ENCODE measurements around the gene SP110.
A peak's percentile ranks its signal among the peaks of the same experiment; 100 is the strongest.

SP110 gene

GRCh38 chr2:230219419-230220331, at the start of gene SP110:
Gene SP110, minus strand, starts transcription at chr2:230219984. Its CDS starts 3,057 bp downstream, at chr2:230216927.
- H3K27me3 ChIP-seq (ENCODE audit: insufficient read depth, low read length, poor library complexity), result no peaks in the 10 kb centered on the region
- peak within 1 kb of the TSS; percentile 54 for H3K9ac ChIP-seq (ENCODE audit: low read depth, low read length)
- peak within 1 kb of the TSS; percentile 75 for H2AFZ ChIP-seq (ENCODE audit: low read depth, low read length)
- peaks cover 26% of the 10 kb centered on the region for H3K36me3 ChIP-seq (ENCODE audit: insufficient read depth, low read length)
- no peaks in the 10 kb centered on the region for H4K20me1 ChIP-seq (ENCODE audit: insufficient read depth, low read length)
- H3K79me2 ChIP-seq (ENCODE audit: insufficient read depth, low read length), result peaks cover 39% of the 10 kb centered on the region
- H3K9me3 ChIP-seq (ENCODE audit: insufficient read depth, low read length, severe bottlenecking), result no peaks in the 10 kb centered on the region
- H3K4me3 ChIP-seq (ENCODE audit: low read depth in 1 of 2, low read length in 2 of 2), result peak within 1 kb of the TSS; percentile 48 to 72
- TF ChIP-seq CTCF (IDR thresholded peaks at IDR 0.05; ENCODE audit: borderline replicate concordance, extremely low read depth, low read length, poor library complexity, severe bottlenecking) (no peak), EZH2 (IDR thresholded peaks at IDR 0.05; ENCODE audit: borderline replicate concordance, low read depth, low read length, severe bottlenecking) (no peak)
- peaks cover 42% of the 10 kb centered on the region for H3K4me1 ChIP-seq (ENCODE audit: insufficient read depth, low read length)
- ATAC-seq (ENCODE audit: insufficient read depth, low read depth), result peak; percentile 94
- DNase-seq, result peak; percentile 92
- H3K27ac ChIP-seq (ENCODE audit: low read length), result peak within 1 kb of the TSS; percentile 90
- H3K4me2 ChIP-seq (ENCODE audit: insufficient read depth, low read length), result peak within 1 kb of the TSS; percentile 79

DNA sequence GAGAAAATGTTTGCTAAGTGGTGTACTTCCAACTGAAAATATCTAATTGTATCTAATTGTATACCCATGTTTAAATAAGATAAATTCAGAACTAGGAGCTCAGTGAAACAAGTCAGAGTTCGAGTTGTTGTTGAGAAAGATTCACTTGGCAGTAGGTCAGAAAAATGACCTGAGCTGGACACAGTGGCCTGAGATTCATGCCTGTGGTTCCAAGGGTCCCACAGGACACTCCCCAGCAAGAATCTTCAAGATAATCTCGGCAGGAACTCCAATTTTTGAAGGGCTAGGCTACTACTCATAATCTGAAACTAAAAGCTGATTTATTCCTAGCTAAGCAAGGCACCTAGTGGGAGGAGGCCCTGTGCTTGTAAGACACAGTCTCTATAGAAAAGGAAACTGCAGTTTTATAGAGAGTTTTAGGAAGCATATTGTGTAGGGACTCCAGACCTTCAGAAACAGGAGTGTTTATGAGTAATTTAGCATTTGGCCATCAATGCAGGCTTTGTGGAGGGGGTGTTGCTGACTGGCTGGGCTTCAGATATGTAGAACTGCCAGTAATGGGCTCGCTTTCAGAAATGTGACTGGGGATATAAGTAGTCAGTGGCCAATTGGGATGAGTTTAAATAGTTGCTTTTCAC, 48.9 kb upstream of the SP110 start:
- H3K27ac ChIP-seq (ENCODE audit: low read length), result no peak overlapping the region
- no peaks in the 10 kb centered on the region for H3K9me3 ChIP-seq (ENCODE audit: insufficient read depth, low read length, severe bottlenecking)
- ATAC-seq (ENCODE audit: insufficient read depth, low read depth) (no peak), DNase-seq (no peak)
- H2AFZ ChIP-seq (ENCODE audit: low read depth, low read length), result no peak overlapping the region
- no peak overlapping the region for H3K4me3 ChIP-seq (ENCODE audit: low read depth in 1 of 2, low read length in 2 of 2)
- no peak overlapping the region for H3K9ac ChIP-seq (ENCODE audit: low read depth, low read length)
- H3K27me3 ChIP-seq (ENCODE audit: insufficient read depth, low read length, poor library complexity), result no peaks in the 10 kb centered on the region
- H3K36me3 ChIP-seq (ENCODE audit: insufficient read depth, low read length), result no peaks in the 10 kb centered on the region
- no peaks in the 10 kb centered on the region for H3K4me1 ChIP-seq (ENCODE audit: insufficient read depth, low read length)
- no peaks in the 10 kb centered on the region for H3K79me2 ChIP-seq (ENCODE audit: insufficient read depth, low read length)
- TF ChIP-seq EZH2 (IDR thresholded peaks at IDR 0.05; ENCODE audit: borderline replicate concordance, low read depth, low read length, severe bottlenecking) (no peak), CTCF (IDR thresholded peaks at IDR 0.05; ENCODE audit: borderline replicate concordance, extremely low read depth, low read length, poor library complexity, severe bottlenecking) (no peak)
- H4K20me1 ChIP-seq (ENCODE audit: insufficient read depth, low read length), result no peaks in the 10 kb centered on the region
- H3K4me2 ChIP-seq (ENCODE audit: insufficient read depth, low read length), result no peak overlapping the region

DNA sequence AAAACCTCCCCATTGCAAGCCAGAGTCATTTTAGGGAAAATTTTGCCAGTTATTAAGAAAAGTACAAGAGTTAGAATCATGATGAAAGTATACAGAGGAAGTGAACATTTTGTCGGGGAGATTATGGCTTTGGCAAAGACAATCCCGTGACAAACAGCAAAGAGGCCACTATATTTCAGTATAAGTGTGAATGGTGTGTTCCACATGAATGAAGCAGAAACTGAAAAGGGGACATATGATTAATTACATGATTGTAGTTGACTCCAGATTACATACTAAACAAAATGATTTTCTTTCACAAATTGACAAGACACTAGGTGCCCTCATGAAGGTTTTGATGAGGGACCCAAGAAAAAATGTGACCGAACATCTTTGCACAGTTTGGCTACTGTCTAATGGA, 47.8 kb upstream of the SP110 start:
- TF ChIP-seq EZH2 (IDR thresholded peaks at IDR 0.05; ENCODE audit: borderline replicate concordance, low read depth, low read length, severe bottlenecking) (no peak), CTCF (IDR thresholded peaks at IDR 0.05; ENCODE audit: borderline replicate concordance, extremely low read depth, low read length, poor library complexity, severe bottlenecking) (no peak)
- H3K36me3 ChIP-seq (ENCODE audit: insufficient read depth, low read length), result no peaks in the 10 kb centered on the region
- no peak overlapping the region for H3K4me3 ChIP-seq (ENCODE audit: low read depth in 1 of 2, low read length in 2 of 2)
- no peaks in the 10 kb centered on the region for H3K79me2 ChIP-seq (ENCODE audit: insufficient read depth, low read length)
- ATAC-seq (ENCODE audit: insufficient read depth, low read depth), result no peak
- H3K9ac ChIP-seq (ENCODE audit: low read depth, low read length), result no peak overlapping the region
- no peak overlapping the region for H3K27ac ChIP-seq (ENCODE audit: low read length)
- no peaks in the 10 kb centered on the region for H4K20me1 ChIP-seq (ENCODE audit: insufficient read depth, low read length)
- no peaks in the 10 kb centered on the region for H3K9me3 ChIP-seq (ENCODE audit: insufficient read depth, low read length, severe bottlenecking)
- no peaks in the 10 kb centered on the region for H3K4me1 ChIP-seq (ENCODE audit: insufficient read depth, low read length)
- H3K27me3 ChIP-seq (ENCODE audit: insufficient read depth, low read length, poor library complexity), result no peaks in the 10 kb centered on the region
- no peak for DNase-seq
- H3K4me2 ChIP-seq (ENCODE audit: insufficient read depth, low read length), result no peak overlapping the region
- no peak overlapping the region for H2AFZ ChIP-seq (ENCODE audit: low read depth, low read length)
